GM08714 (cell line): Measurements from ENCODE around the gene HES3.

Experiments
- H3K4me3 ChIP-seq: fragments of 200-500 bp; sonication (Bioruptor generic); 2 replicates; pipeline ENCODE4 v1.5.1; 2014; ENCODE audit warnings: mild to moderate bottlenecking, low read length, inconsistent platforms
- ZNF274 ChIP-seq: IDR thresholded peaks from 2 replicates; pipeline ENCODE4 v1.6.1; 2012; ENCODE audit warnings: mild to moderate bottlenecking, low read depth, low read length

The HES3 gene

DNA sequence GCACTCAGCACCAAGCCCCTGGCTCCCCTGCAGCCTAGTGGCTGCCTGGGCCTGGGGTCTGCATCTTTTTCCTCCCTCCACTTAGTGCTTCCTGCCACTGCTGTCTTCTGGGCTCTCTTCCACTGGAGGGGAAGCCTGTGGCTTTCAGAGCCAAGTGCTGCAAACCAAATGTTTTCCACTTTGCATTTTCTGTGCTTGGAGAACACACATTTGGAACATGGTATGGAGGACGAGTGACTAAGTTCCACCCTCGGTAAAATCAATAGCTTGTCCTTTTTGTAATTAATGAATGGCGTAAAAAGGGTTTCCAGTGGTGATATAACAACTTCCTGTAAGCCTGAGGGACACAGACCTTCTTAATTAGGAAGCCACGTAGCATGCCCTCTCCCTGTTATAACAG lies 27.0 kb downstream of the HES3 start:
- no peak overlapping the region for H3K4me3 ChIP-seq
- TF ChIP-seq ZNF274: no peak

DNA sequence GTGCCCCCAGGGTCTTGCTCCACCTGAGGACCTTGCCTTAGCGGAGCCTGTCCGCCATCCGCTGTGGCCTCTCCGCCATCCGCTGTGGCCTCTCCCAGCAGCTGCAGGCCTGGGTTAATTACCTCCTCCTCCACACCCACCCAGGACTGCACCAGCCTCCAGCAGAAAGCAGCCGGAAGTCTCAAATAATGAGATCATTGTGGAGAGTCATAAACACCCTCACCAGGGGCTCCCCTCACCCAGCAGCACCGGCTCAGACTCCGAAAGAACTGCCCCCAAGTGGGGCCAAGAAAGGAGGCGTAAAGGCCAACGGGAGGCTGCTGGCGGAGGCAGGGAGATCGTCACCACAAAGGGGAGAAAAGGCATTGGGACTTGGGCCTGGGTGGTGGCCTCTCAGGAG lies 27.6 kb downstream of the HES3 start:
- H3K4me3 ChIP-seq: no peak overlapping the region
- no peak for TF ChIP-seq ZNF274

GRCh38 chr1:6272452-6272851 lies 28.5 kb downstream of the HES3 start:
- TF ChIP-seq ZNF274: no peak
- no peak overlapping the region for H3K4me3 ChIP-seq

DNA sequence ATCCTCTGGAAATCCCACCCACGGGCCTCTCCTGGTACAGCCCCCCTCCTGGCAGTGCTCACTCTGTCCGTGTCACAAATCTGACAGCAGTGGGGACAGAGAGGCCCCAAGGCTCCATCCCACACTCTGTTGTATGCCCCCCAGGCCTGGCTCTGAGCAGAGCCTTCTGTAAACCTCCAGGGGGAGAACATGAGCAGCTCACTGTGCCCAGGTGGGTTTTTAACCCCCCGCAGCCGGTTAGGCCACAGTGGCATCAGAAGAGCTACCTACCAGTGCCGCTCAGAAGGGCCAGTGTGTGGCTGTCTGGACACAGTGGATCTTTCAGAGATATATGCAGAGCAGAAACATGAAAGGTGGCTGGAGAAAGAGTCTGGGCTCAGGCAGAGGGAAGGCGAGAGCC lies 28.9 kb downstream of the HES3 start:
- no peak overlapping the region for H3K4me3 ChIP-seq
- no peak for TF ChIP-seq ZNF274

DNA sequence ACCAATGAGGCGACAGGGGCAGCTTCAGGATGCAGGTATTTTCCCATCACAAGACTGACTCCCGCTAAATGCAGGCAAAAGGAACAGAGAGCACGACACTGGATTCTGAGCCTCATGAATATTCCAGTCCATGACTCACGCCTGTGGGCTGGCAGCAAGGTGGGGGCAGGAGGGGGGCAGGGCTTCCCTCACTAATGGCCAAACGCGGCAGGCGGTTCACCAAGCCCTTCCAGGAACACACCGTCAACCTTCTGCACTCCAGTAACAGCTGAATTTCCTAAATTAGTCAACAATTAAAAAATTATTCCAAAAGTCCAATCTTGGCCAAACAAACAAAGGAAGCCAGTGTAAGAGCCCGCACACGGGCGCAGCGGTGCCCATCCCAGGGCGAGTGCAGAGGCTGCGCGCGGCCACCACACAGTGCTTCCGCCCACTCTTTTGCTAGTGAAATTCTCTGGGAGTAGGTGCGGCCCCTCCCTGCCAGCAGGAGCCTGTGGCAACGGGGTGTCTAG lies 29.5 kb downstream of the HES3 start:
- TF ChIP-seq ZNF274: no peak
- no peak overlapping the region for H3K4me3 ChIP-seq

GRCh38 chr1:6274102-6274501 lies 30.1 kb downstream of the HES3 start:
- no peak overlapping the region for H3K4me3 ChIP-seq
- TF ChIP-seq ZNF274: no peak

- no peak overlapping the region for H3K4me3 ChIP-seq
- TF ChIP-seq ZNF274: no peak
Measured at GRCh38 chr1:6274622-6275139, 30.7 kb downstream of the HES3 start.

GRCh38 chr1:6275826-6276782 lies 32.1 kb downstream of the HES3 start:
- TF ChIP-seq ZNF274: no peak
- no peak overlapping the region for H3K4me3 ChIP-seq

GRCh38 chr1:6276811-6277555 lies 33.0 kb downstream of the HES3 start:
- H3K4me3 ChIP-seq: no peak overlapping the region
- no peak for TF ChIP-seq ZNF274

DNA sequence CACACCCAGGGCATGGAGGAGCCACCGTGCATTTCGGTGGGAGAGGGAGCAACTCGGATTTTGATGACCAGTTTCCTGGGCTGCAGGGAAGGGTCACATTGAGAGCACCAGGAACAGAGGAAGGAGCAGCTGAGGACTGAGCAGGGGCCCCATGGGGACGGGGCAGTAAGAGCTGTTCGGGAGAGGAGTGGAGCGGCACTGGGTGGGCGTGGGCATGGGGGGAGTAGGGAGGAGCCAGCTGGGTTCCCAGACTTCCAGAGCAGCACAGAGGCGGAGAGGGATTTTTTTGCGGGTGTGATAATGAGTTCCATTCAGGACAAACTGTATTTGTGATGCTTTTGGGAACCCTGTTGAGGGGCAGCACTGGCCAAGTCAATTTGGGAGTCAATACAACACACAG lies 34.3 kb downstream of the HES3 start:
- TF ChIP-seq ZNF274: no peak
- H3K4me3 ChIP-seq: no peak overlapping the region

- no peak for TF ChIP-seq ZNF274
- H3K4me3 ChIP-seq: no peak overlapping the region
Measured at GRCh38 chr1:6279066-6279465, 35.1 kb downstream of the HES3 start.

- no peak overlapping the region for H3K4me3 ChIP-seq
- TF ChIP-seq ZNF274: no peak
Measured at GRCh38 chr1:6279613-6280383, 35.8 kb downstream of the HES3 start.

- H3K4me3 ChIP-seq: no peak overlapping the region
- no peak for TF ChIP-seq ZNF274
Measured at GRCh38 chr1:6280761-6281451, 36.9 kb downstream of the HES3 start.
